NCI-H2107 treated with DMSO at 0.1 percent for 48 hours (cell line): ENCODE data around the gene CTIF.
A peak's percentile ranks its signal among the peaks of the same experiment; 100 is the strongest.

ENCODE experiments used
- DNase-seq: peaks from one replicate; lab custom pipeline; 2025; ENCODE audit not compliant: unreplicated experiment; lab: John Stamatoyannopoulos, UW

Gene CTIF

GRCh38 chr18:48872234-48873145 lies 333.7 kb downstream of the CTIF start:
- DNase-seq, result peak; percentile 17

GRCh38 chr18:48874233-48874632 lies 335.4 kb downstream of the CTIF start:
- no peak for DNase-seq

GRCh38 chr18:48874701-48875162 lies 335.9 kb downstream of the CTIF start:
- no peak for DNase-seq

- DNase-seq, result no peak
Observed at GRCh38 chr18:48875314-48875941, 336.6 kb downstream of the CTIF start.

- no peak for DNase-seq
Observed at GRCh38 chr18:48875942-48876511, 337.2 kb downstream of the CTIF start.

GRCh38 chr18:48876590-48876989 lies 337.8 kb downstream of the CTIF start:
- DNase-seq, result no peak

- no peak for DNase-seq
Observed at GRCh38 chr18:48877941-48878340, 339.1 kb downstream of the CTIF start.

- no peak for DNase-seq
Observed at GRCh38 chr18:48878471-48878870, 339.6 kb downstream of the CTIF start.

GRCh38 chr18:48879008-48879431 lies 340.2 kb downstream of the CTIF start:
- DNase-seq, result no peak

GRCh38 chr18:48880931-48881330 lies 342.1 kb downstream of the CTIF start:
- DNase-seq, result no peak

GRCh38 chr18:48882379-48882778 lies 343.5 kb downstream of the CTIF start:
- no peak for DNase-seq

GRCh38 chr18:48884306-48884705 lies 345.5 kb downstream of the CTIF start:
- DNase-seq, result no peak

GRCh38 chr18:48884771-48885170 lies 345.9 kb downstream of the CTIF start:
- DNase-seq, result no peak

- DNase-seq, result no peak
Observed at GRCh38 chr18:48885266-48885923, 346.6 kb downstream of the CTIF start.

- no peak for DNase-seq
Observed at GRCh38 chr18:48885924-48886400, 347.1 kb downstream of the CTIF start.

- no peak for DNase-seq
Observed at GRCh38 chr18:48886520-48887293, 347.9 kb downstream of the CTIF start.

- no peak for DNase-seq
Observed at GRCh38 chr18:48887294-48887904, 348.6 kb downstream of the CTIF start.

GRCh38 chr18:48887905-48888772 lies 349.3 kb downstream of the CTIF start:
- no peak for DNase-seq

GRCh38 chr18:48888773-48889080 lies 349.9 kb downstream of the CTIF start:
- no peak for DNase-seq
